Cardiac muscle cell (in vitro differentiated cells and primary cell): ENCODE measurements around the gene CNIH4. TPM values are rescaled to one million over a fixed set of nuclear protein-coding genes. Genes with fewer than 3 reads are reported as not detected.

Source experiments
- DNase-seq, 2 donors: peaks; one replicate each; pipeline versions ENCODE4 v3.0.0 to v3.0.0-alpha.2; 2010 to 2017; ENCODE audit warnings: low read depth in 1 of 2, low spot score in 1 of 2
- H3K27ac ChIP-seq: fragments of 200-600 bp; sonication (generic); 2 replicates; pipeline ENCODE4 v1.5.1; 2016
- H3K27me3 ChIP-seq: fragments of 200-600 bp; sonication (generic); 2 replicates; pipeline ENCODE4 v1.6.0; 2016; ENCODE audit warnings: control low read depth
- H3K36me3 ChIP-seq: fragments of 200-600 bp; sonication (generic); 2 replicates; pipeline ENCODE4 v1.5.1; 2016; ENCODE audit warnings: control low read depth
- H3K4me1 ChIP-seq: fragments of 200-600 bp; sonication (generic); 2 replicates; pipeline ENCODE4 v1.8.1; 2017; ENCODE audit warnings: low read depth, mild to moderate bottlenecking, mixed run types
- H3K4me3 ChIP-seq: fragments of 200-600 bp; sonication (generic); 2 replicates; pipeline ENCODE4 v1.5.1; 2016; ENCODE audit warnings: mild to moderate bottlenecking
- H3K9me3 ChIP-seq: fragments of 200-600 bp; sonication (generic); 2 replicates; pipeline ENCODE4 v1.5.1; 2017; ENCODE audit warnings: low read depth, mild to moderate bottlenecking, control low read depth
- CTCF ChIP-seq: IDR thresholded peaks from 2 replicates; pipeline ENCODE4 v1.5.1; 2012; ENCODE audit warnings: low read depth, mild to moderate bottlenecking, low read length
- polyA plus RNA-seq: library from polyadenylated mRNA; unstranded; fragments of >200 nt; fragmentation: Nextera tagmentation; extraction: Ambion mirVana; gene quantifications from 2 replicates; pipeline ENCODE4 v1.2.1, GENCODE V29; 2016
- total RNA-seq: library from RNA; depleted of rRNA; stranded (reverse); fragments of >200 nt; gene quantifications from 2 replicates; pipeline ENCODE4 v1.2.3, GENCODE V29; 2016

Gene CNIH4
- total and polyA plus RNA-seq, 2 experiments from 2014 or later = 15.0 to 69.5 TPM

- TF ChIP-seq CTCF = no peak
- Histone ChIP-seq H3K4me3 (no peak overlapping the region), H3K27me3 (no peaks in the 10 kb centered on the region), H3K9me3 (no peaks in the 10 kb centered on the region), H3K36me3 (peaks cover 87% of the 10 kb centered on the region), H3K27ac (peak overlapping the region; percentile 41), H3K4me1 (no peaks in the 10 kb centered on the region)
- no peak for DNase-seq
These were observed 45.9 kb downstream of the CNIH4 start for GRCh38 chr1:224402472-224403036.

GRCh38 chr1:224404916-224405603 lies 48.4 kb downstream of the CNIH4 start:
- H3K4me3 ChIP-seq = no peak overlapping the region
- no peak for DNase-seq
- H3K27ac ChIP-seq = no peak overlapping the region
- no peak for TF ChIP-seq CTCF
- no peaks in the 10 kb centered on the region for H3K9me3 ChIP-seq
- H3K27me3 ChIP-seq = no peaks in the 10 kb centered on the region
- H3K4me1 ChIP-seq = no peaks in the 10 kb centered on the region
- H3K36me3 ChIP-seq = peaks cover 78% of the 10 kb centered on the region

- Histone ChIP-seq H3K4me3 (no peak overlapping the region), H3K36me3 (peaks cover 73% of the 10 kb centered on the region), H3K9me3 (no peaks in the 10 kb centered on the region), H3K4me1 (no peaks in the 10 kb centered on the region), H3K27ac (peak overlapping the region; percentile 17), H3K27me3 (no peaks in the 10 kb centered on the region)
- no peak for TF ChIP-seq CTCF
- no peak for DNase-seq
These were observed 48.9 kb downstream of the CNIH4 start for GRCh38 chr1:224405604-224405970.

GRCh38 chr1:224406216-224406615 lies 49.5 kb downstream of the CNIH4 start:
- no peak for TF ChIP-seq CTCF
- Histone ChIP-seq H3K9me3 (no peaks in the 10 kb centered on the region), H3K27me3 (no peaks in the 10 kb centered on the region), H3K27ac (peak overlapping the region; percentile 14), H3K4me1 (no peaks in the 10 kb centered on the region), H3K4me3 (no peak overlapping the region), H3K36me3 (peaks cover 72% of the 10 kb centered on the region)
- no peak for DNase-seq

- Histone ChIP-seq H3K27me3 (no peaks in the 10 kb centered on the region), H3K9me3 (no peaks in the 10 kb centered on the region), H3K27ac (no peak overlapping the region), H3K36me3 (peaks cover 72% of the 10 kb centered on the region), H3K4me1 (no peaks in the 10 kb centered on the region), H3K4me3 (no peak overlapping the region)
- TF ChIP-seq CTCF = no peak
- DNase-seq = no peak
These were observed 51.1 kb downstream of the CNIH4 start for GRCh38 chr1:224407571-224408293.
